ENCODE data around the gene MYOT. TPM values are rescaled to one million over a fixed set of nuclear protein-coding genes. Genes with fewer than 3 reads are reported as not detected.
A peak's percentile ranks its signal among the peaks of the same experiment; 100 is the strongest.

Gene MYOT
- total and polyA plus RNA-seq, 11 donors: 6.2 to 374 (median 27.7) TPM

DNA sequence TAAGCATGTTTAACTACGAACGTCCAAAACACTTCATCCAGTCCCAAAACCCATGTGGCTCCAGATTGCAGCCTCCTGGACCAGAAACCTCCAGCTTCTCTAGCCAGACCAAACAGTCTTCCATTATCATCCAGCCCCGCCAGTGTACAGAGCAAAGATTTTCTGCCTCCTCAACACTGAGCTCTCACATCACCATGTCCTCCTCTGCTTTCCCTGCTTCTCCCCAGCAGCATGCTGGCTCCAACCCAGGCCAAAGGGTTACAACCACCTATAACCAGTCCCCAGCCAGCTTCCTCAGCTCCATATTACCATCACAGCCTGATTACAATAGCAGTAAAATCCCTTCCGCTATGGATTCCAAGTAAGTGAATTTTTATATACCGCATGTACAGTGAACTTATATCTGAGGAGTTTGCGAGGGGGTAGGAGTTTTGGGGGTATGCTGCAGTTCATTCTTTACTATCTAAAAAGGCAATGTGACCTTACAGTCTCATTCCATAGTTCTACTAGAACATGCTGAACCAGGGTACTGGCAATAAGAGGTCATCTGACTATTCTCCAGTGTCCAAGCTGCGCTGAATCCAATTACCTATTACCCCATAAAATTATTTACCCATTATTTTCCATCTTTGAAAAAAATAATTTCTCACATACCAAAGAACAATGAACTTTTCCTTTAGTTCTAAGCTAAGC lies 3.1 kb downstream of the MYOT start:
- no peaks in the 10 kb centered on the region for H3K9me3 ChIP-seq
- peak overlapping the region in 7 of 12 donors; percentile 4 to 47 (median 24) for H3K27ac ChIP-seq
- peaks cover 0 to 26% (median 1%) of the 10 kb centered on the region in 12 donors for H3K4me1 ChIP-seq
- H3K4me3 ChIP-seq: no peak overlapping the region
- no peaks in the 10 kb centered on the region for H3K27me3 ChIP-seq
- H3K36me3 ChIP-seq: no peaks in the 10 kb centered on the region
- intact Hi-C loops (cut with DNase I): no loop called here
- no peak for DNase-seq
- TF ChIP-seq CTCF (IDR thresholded peaks at IDR 0.05) (no peak), POLR2A (IDR thresholded peaks at IDR 0.05) (no peak)
- 88 to 91% (median 89%) methylated on average over 7 of the region's 7 CpGs for WGBS, 4 donors
- peak; percentile 42 to 71 (median 62) for ATAC-seq

DNA sequence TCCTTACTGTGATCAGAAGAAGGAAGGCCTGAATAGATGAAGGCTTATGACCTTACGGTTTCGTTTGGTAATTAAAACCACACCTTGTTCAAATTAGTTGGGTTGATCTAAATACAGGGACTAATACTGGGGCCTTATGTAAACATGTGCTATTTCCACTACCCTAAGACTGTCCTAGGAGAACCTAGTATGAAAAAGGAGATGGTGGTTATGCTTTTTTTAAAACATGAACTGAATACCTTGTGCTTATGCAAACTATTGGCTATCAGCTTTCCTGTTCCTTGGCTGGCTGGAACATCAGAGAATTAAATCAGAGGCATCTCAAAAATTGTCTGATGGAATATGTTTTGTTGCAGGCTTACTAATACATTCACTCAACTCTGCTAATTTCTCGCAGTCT lies 3.9 kb downstream of the MYOT start:
- H3K4me1 ChIP-seq: peaks cover 0 to 26% (median 1%) of the 10 kb centered on the region in 12 donors
- no peaks in the 10 kb centered on the region for H3K9me3 ChIP-seq
- peak in 1 of 4 donors; percentile 41 for ATAC-seq
- H3K27me3 ChIP-seq: no peaks in the 10 kb centered on the region
- peak overlapping the region in 6 of 12 donors; percentile 4 to 47 (median 12) for H3K27ac ChIP-seq
- H3K36me3 ChIP-seq: no peaks in the 10 kb centered on the region
- 95 to 98% (median 97%) methylated on average over 3 of the region's 3 CpGs for WGBS, 4 donors
- no peak for DNase-seq
- no peak for TF ChIP-seq POLR2A (IDR thresholded peaks at IDR 0.05)
- no peak for TF ChIP-seq CTCF (IDR thresholded peaks at IDR 0.05)
- H3K4me3 ChIP-seq: no peak overlapping the region
- intact Hi-C loops (cut with DNase I): no loop called here

GRCh38 chr5:137872466-137872865 lies 4.8 kb downstream of the MYOT start:
- peaks cover 0 to 26% (median 0%) of the 10 kb centered on the region in 12 donors for H3K4me1 ChIP-seq
- no peaks in the 10 kb centered on the region for H3K27me3 ChIP-seq
- WGBS, 4 donors: 39 to 61% (median 49%) methylated on average over 3 of the region's 3 CpGs
- no peaks in the 10 kb centered on the region for H3K36me3 ChIP-seq
- TF ChIP-seq CTCF (IDR thresholded peaks at IDR 0.05) (no peak), POLR2A (IDR thresholded peaks at IDR 0.05) (no peak)
- no peak for DNase-seq
- intact Hi-C loops (cut with DNase I): no loop called here
- no peak for ATAC-seq
- H3K4me3 ChIP-seq: no peak overlapping the region
- peak overlapping the region in 4 of 12 donors; percentile 1 to 47 (median 8) for H3K27ac ChIP-seq
- no peaks in the 10 kb centered on the region for H3K9me3 ChIP-seq

GRCh38 chr5:137876101-137876500 lies 8.4 kb downstream of the MYOT start:
- Histone ChIP-seq H3K4me1 (peaks cover 0 to 22% (median 3%) of the 10 kb centered on the region in 12 donors), H3K4me3 (no peak overlapping the region), H3K27ac (no peak overlapping the region), H3K27me3 (no peaks in the 10 kb centered on the region), H3K36me3 (peaks cover 0 to 3% (median 0%) of the 10 kb centered on the region in 9 donors), H3K9me3 (no peaks in the 10 kb centered on the region)
- intact Hi-C loops (cut with DNase I): no loop called here
- TF ChIP-seq POLR2A (IDR thresholded peaks at IDR 0.05) (no peak), CTCF (IDR thresholded peaks at IDR 0.05) (no peak)
- DNase-seq (no peak), ATAC-seq (no peak)

Data from heart left ventricle (tissue), 16 donors.